IPS-20b (cell line): ENCODE data around the gene CHMP6.

Experiments
- H3K27ac ChIP-seq: one replicate; pipeline ENCODE4 v1.5.1; 2013; ENCODE audit warnings: low read length
- H3K27me3 ChIP-seq: 2 replicates; pipeline ENCODE4 v1.6.1; 2013; ENCODE audit warnings: mild to moderate bottlenecking, low read length, inconsistent platforms; ENCODE audit not compliant: insufficient read depth
- H3K36me3 ChIP-seq: 2 replicates; pipeline ENCODE4 v1.6.1; 2013; ENCODE audit warnings: low read depth, mild to moderate bottlenecking, inconsistent platforms, low read length, moderate library complexity; ENCODE audit not compliant: insufficient read depth
- H3K4me1 ChIP-seq: 2 replicates; pipeline ENCODE4 v1.6.1; 2013; ENCODE audit warnings: mild to moderate bottlenecking, control low read depth, inconsistent platforms, low read length, moderate library complexity; ENCODE audit not compliant: insufficient read depth
- H3K4me3 ChIP-seq: 2 replicates; pipeline ENCODE4 v1.5.1; 2013; ENCODE audit warnings: mild to moderate bottlenecking, low read length, inconsistent platforms
- H3K9ac ChIP-seq: 2 replicates; pipeline ENCODE4 v1.6.1; 2013; ENCODE audit warnings: low read depth, mild to moderate bottlenecking, inconsistent platforms, low read length, moderate library complexity
- H3K9me3 ChIP-seq: 2 replicates; pipeline ENCODE4 v1.6.1; 2013; ENCODE audit warnings: mild to moderate bottlenecking, low read depth, low read length, inconsistent platforms; ENCODE audit not compliant: insufficient read depth

Gene CHMP6

GRCh38 chr17:80990921-80991644, 558 bp upstream of the CHMP6 start:
- peaks cover 5% of the 10 kb centered on the region; the same call in 1 of the 2 replicates for H3K36me3 ChIP-seq
- H3K9ac ChIP-seq, result peak overlapping the region; percentile 68; the same call in 1 of the 2 replicates
- H3K27me3 ChIP-seq, result peaks cover 25% of the 10 kb centered on the region; the same call in 1 of the 2 replicates
- 0 out of 2 replicates have a peak, but pooled peaks cover 4% of the 10 kb centered on the region for H3K4me1 ChIP-seq
- no peaks in the 10 kb centered on the region for H3K9me3 ChIP-seq
- peak overlapping the region; percentile 77; the same call in 1 of the 2 replicates for H3K4me3 ChIP-seq
- no peak overlapping the region for H3K27ac ChIP-seq

GRCh38 chr17:80992077-80992947, 671 bp downstream of the CHMP6 start:
- Histone ChIP-seq H3K9ac (peak overlapping the region; percentile 68; the same call in 1 of the 2 replicates), H3K4me1 (0 out of 2 replicates have a peak, but pooled peaks cover 4% of the 10 kb centered on the region), H3K27ac (no peak overlapping the region), H3K27me3 (peaks cover 25% of the 10 kb centered on the region; the same call in 1 of the 2 replicates), H3K4me3 (peak overlapping the region; percentile 77), H3K9me3 (no peaks in the 10 kb centered on the region), H3K36me3 (peaks cover 17% of the 10 kb centered on the region)

DNA sequence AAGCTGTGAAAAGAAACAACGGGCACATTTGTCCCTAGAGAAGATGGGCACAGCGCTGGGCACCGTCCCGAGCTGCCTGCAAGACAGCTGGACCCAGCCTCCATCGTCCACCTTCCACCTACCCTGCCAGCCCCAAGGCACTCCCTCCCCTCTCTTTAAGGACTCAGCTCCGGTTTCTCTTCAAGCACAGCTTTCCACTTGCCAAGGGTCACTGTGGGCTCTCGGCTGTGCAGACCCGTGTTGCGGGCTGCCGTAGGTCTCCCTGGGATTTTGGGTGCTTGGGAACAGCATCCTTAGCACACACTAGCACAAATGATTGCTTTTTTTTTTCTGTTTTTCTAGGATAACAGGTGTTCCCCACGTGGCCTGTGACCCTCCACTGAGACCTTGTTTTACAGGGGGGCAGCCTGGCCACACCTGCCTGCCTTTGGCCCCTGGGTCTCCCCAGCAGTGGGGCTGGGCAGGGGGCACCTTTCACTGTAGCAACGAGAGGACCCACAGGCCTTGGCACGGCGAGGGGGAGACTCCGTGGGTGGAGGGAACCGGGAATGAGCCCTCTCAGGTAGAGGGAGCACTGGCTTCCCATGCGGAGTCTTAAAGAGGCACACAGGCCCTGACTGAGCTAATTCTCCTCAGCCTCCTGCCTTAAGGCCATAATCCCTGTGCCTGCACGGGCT, 1.4 kb downstream of the CHMP6 start:
- Histone ChIP-seq H3K4me1 (0 out of 2 replicates have a peak, but pooled peaks cover 4% of the 10 kb centered on the region), H3K27me3 (peaks cover 23% of the 10 kb centered on the region; the same call in 1 of the 2 replicates), H3K36me3 (peaks cover 20% of the 10 kb centered on the region), H3K9me3 (no peaks in the 10 kb centered on the region), H3K9ac (no peak overlapping the region), H3K27ac (no peak overlapping the region), H3K4me3 (peak overlapping the region; percentile 77)

DNA sequence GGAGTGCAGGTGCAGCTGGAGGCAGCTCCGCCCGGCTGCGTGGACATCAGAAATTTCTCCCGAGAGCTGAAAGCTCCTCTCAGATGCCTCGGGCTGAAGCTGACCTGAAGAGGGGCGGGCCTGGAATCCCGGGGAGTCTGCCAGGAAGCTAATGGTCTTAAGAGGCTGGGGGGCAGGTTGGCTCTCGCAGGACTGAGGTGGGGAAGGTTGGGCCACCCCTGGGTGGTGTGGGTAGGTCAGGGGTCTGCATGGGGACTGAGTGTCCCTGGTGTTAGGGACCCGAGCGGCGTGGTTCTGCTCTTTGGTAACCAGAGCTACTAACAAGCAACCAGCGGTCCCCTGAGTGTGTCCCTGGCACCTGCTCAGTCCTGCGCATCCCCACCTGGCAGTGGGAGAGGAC, 3.5 kb downstream of the CHMP6 start:
- no peak overlapping the region for H3K27ac ChIP-seq
- no peaks in the 10 kb centered on the region for H3K9me3 ChIP-seq

GRCh38 chr17:80996422-80997305, 5.0 kb downstream of the CHMP6 start:
- Histone ChIP-seq H3K4me1 (0 out of 2 replicates have a peak, but pooled peaks cover 4% of the 10 kb centered on the region), H3K4me3 (no peak overlapping the region), H3K36me3 (peaks cover 27% of the 10 kb centered on the region), H3K9me3 (no peaks in the 10 kb centered on the region), H3K27me3 (peaks cover 7% of the 10 kb centered on the region; the same call in 1 of the 2 replicates), H3K9ac (no peak overlapping the region), H3K27ac (no peak overlapping the region)

More for the DNA sequence above, 3.5 kb downstream of the CHMP6 start:
- no peak overlapping the region for H3K9ac ChIP-seq
- H3K36me3 ChIP-seq, result peaks cover 27% of the 10 kb centered on the region
- no peak overlapping the region for H3K4me3 ChIP-seq
- 0 out of 2 replicates have a peak, but pooled peaks cover 4% of the 10 kb centered on the region for H3K4me1 ChIP-seq
- H3K27me3 ChIP-seq, result peaks cover 15% of the 10 kb centered on the region; the same call in 1 of the 2 replicates

GRCh38 chr17:80997424-80998117, 5.9 kb downstream of the CHMP6 start:
- peaks cover 10% of the 10 kb centered on the region for H3K27me3 ChIP-seq
- no peak overlapping the region for H3K4me3 ChIP-seq
- H3K9me3 ChIP-seq, result no peaks in the 10 kb centered on the region
- 0 out of 2 replicates have a peak, but pooled peaks cover 4% of the 10 kb centered on the region for H3K4me1 ChIP-seq
- peaks cover 27% of the 10 kb centered on the region for H3K36me3 ChIP-seq
- no peak overlapping the region for H3K9ac ChIP-seq
- H3K27ac ChIP-seq, result no peak overlapping the region

GRCh38 chr17:80998118-80998747, 6.6 kb downstream of the CHMP6 start:
- Histone ChIP-seq H3K4me1 (no peaks in the 10 kb centered on the region), H3K27ac (no peak overlapping the region), H3K9me3 (no peaks in the 10 kb centered on the region), H3K4me3 (no peak overlapping the region), H3K36me3 (peaks cover 27% of the 10 kb centered on the region), H3K9ac (no peak overlapping the region), H3K27me3 (peaks cover 13% of the 10 kb centered on the region)

- Histone ChIP-seq H3K9ac (no peak overlapping the region), H3K36me3 (peaks cover 27% of the 10 kb centered on the region), H3K4me3 (no peak overlapping the region), H3K4me1 (no peaks in the 10 kb centered on the region), H3K9me3 (no peaks in the 10 kb centered on the region), H3K27me3 (peaks cover 20% of the 10 kb centered on the region), H3K27ac (no peak overlapping the region)
Measured at GRCh38 chr17:80998748-80999535, 7.3 kb downstream of the CHMP6 start.

DNA sequence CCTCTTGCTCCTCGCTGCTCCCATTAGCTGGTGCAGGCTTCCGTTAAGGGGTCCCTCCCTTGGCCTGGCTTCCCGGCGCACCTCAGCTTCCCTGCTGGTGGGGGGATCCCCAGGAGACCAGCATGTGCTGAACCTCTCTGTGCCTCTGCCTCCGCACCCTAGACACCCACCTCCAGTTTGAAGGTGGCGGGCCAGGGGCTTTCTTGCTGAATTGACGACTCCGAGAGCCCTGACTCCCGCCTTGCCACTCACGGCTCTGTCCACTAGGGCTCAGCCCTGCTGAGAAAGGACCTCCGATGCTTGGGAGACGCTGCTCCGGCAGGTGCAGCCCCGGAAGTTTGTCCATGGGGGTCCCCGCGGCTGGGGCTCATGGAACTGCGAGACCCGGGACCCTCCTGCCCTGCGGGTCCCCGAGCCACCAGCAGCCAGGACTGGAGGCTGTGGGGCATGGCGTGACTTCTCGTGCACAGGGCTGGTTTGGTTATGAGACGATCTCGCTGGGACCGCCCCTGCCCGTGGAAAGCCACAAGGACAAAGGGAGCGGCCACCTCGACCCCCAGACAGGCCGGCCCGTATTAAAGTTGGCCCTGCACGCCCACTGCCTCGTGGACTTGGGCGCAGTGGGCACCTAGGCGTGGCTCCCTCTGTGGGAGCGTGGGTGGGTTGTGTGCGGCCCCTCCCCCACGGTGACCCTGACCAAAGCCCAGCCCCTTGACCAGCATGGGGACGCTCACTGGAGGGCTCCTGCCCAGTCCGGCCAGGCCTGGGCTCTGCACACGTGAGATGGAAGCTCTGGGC, 8.1 kb downstream of the CHMP6 start:
- H3K4me1 ChIP-seq, result no peaks in the 10 kb centered on the region

More for the DNA sequence above, 8.1 kb downstream of the CHMP6 start:
- H3K9ac ChIP-seq, result no peak overlapping the region
- peaks cover 27% of the 10 kb centered on the region for H3K36me3 ChIP-seq
- H3K27me3 ChIP-seq, result peaks cover 25% of the 10 kb centered on the region
- H3K4me3 ChIP-seq, result no peak overlapping the region
- no peaks in the 10 kb centered on the region for H3K9me3 ChIP-seq
- no peak overlapping the region for H3K27ac ChIP-seq
